GM12864 (cell line): ENCODE measurements around the gene APOC3.

Experiments
- DNase-seq: peaks from one replicate; pipeline ENCODE4 v3.0.0-alpha.2; 2011; ENCODE audit warnings: low read depth
- H3K4me3 ChIP-seq: 2 replicates; pipeline ENCODE4 v1.5.1; 2011; ENCODE audit warnings: mild to moderate bottlenecking, low read depth, low read length, control low read depth
- TF ChIP-seq, protein P1 (sequence below): IDR thresholded peaks from 2 replicates; pipeline ENCODE4 v1.5.1; 2011; ENCODE audit warnings: low read depth, mild to moderate bottlenecking, moderate library complexity, low read length, control low read depth, inconsistent platforms; ENCODE audit errors: missing control alignments

The APOC3 gene

GRCh38 chr11:116835791-116836631 is 6.3 kb downstream of the APOC3 start:
- DNase-seq: peak; percentile 64

GRCh38 chr11:116836632-116836991 is 6.9 kb downstream of the APOC3 start:
- TF ChIP-seq, protein P1, sequence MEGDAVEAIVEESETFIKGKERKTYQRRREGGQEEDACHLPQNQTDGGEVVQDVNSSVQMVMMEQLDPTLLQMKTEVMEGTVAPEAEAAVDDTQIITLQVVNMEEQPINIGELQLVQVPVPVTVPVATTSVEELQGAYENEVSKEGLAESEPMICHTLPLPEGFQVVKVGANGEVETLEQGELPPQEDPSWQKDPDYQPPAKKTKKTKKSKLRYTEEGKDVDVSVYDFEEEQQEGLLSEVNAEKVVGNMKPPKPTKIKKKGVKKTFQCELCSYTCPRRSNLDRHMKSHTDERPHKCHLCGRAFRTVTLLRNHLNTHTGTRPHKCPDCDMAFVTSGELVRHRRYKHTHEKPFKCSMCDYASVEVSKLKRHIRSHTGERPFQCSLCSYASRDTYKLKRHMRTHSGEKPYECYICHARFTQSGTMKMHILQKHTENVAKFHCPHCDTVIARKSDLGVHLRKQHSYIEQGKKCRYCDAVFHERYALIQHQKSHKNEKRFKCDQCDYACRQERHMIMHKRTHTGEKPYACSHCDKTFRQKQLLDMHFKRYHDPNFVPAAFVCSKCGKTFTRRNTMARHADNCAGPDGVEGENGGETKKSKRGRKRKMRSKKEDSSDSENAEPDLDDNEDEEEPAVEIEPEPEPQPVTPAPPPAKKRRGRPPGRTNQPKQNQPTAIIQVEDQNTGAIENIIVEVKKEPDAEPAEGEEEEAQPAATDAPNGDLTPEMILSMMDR: no peak
- H3K4me3 ChIP-seq: no peak overlapping the region
- DNase-seq: no peak

More at GRCh38 chr11:116835791-116836631, 6.3 kb downstream of the APOC3 start:
- TF ChIP-seq, protein P1: peak; percentile 76
- peak overlapping the region; percentile 51 for H3K4me3 ChIP-seq

- TF ChIP-seq, protein P1: no peak
- H3K4me3 ChIP-seq: no peak within 1 kb of the TSS
Observed at GRCh38 chr11:116837231-116838091, 7.8 kb downstream of the APOC3 start, which contains the start of gene APOA1. APOA1 (minus strand) TSS chr11:116837622; CDS start chr11:116837387, 235 bp downstream.

DNA sequence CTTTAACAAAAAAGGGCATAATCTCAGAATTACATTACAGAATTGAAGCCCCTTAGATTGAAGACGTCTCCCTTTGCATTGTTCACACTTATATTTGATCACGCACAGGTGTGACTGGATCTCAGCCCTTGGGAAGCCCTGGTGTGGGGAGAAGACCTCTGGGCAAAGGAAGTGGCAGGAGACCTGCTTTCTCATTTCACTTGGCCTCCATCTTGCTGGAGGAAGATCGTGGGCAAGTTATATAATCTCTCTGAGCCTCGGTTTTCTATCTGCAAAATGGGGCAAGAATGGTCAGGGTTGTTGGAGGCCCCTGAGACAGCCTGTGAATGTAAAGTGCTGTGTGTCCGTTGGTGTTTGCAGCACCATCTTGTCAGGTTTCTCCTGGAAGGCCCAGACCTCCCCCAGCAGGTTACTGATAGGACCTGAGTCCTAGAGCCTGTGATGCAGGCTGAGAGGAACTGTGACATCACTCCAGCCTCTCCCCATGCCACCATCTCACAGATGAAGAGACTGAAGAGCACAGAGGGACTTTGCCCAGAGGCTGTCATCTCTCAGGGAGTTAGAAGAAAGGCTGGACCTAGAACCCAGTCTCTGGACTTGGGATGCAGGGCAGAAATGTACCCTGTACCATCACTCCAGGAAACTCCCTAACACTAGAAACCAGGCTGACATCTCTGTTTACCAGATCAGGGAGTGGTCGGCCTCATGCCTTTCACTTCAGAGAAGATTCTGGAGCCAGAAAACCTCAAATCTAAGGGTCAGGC is 8.8 kb downstream of the APOC3 start:
- TF ChIP-seq, protein P1: no peak
- no peak overlapping the region for H3K4me3 ChIP-seq
- DNase-seq: no peak

More at GRCh38 chr11:116837231-116838091, 7.8 kb downstream of the APOC3 start, which contains the start of gene APOA1:
- no peak for DNase-seq

DNA sequence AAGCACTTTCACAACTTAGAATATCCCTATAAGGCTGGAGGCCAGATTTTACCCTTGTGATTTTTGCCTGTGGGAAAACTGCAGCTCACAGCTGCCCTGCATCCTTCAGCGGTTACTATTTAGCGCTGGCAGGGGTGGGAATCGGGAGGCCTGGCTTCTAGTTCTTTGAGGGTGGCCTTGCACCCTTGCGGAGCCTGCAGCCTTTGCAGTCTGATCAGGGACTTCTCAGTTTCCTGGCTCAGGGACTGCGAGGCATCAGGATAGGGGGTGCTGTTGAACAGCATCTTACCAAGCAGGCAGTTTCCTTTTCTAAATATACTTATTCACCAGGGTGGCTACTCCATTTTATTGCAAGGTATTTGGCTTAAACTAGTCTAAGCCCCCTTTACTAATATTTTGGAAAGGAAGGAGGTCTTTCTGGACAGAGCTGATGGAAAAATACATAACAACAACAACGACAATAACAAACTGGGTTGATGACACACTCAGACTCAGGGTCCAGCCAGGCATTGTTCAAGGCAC is 10.6 kb downstream of the APOC3 start:
- no peak overlapping the region for H3K4me3 ChIP-seq
- DNase-seq: no peak
- TF ChIP-seq, protein P1: no peak

GRCh38 chr11:116840746-116841296 is 11.1 kb downstream of the APOC3 start:
- no peak overlapping the region for H3K4me3 ChIP-seq
- no peak for DNase-seq
- TF ChIP-seq, protein P1: no peak
